Activated CD4-positive, alpha-beta T cell treated with anti-CD3 and anti-CD28 coated beads, Interleukin-2, amount 50 U/mL, for 24 hours (primary cell): Measurements from ENCODE around the gene C3.
"Not testable (repeated sequence)": the region's sequence is repeated elsewhere in the genome, so short reads cannot be mapped to it uniquely, and the experiment has no call there.

ENCODE experiments used
- DNase-seq, 2 donors: peaks; one replicate each; pipeline ENCODE4 v3.0.0-alpha.2; 2020; ENCODE audit warnings: low read depth in 1 of 2, low spot score in 1 of 2

C3 gene

DNA sequence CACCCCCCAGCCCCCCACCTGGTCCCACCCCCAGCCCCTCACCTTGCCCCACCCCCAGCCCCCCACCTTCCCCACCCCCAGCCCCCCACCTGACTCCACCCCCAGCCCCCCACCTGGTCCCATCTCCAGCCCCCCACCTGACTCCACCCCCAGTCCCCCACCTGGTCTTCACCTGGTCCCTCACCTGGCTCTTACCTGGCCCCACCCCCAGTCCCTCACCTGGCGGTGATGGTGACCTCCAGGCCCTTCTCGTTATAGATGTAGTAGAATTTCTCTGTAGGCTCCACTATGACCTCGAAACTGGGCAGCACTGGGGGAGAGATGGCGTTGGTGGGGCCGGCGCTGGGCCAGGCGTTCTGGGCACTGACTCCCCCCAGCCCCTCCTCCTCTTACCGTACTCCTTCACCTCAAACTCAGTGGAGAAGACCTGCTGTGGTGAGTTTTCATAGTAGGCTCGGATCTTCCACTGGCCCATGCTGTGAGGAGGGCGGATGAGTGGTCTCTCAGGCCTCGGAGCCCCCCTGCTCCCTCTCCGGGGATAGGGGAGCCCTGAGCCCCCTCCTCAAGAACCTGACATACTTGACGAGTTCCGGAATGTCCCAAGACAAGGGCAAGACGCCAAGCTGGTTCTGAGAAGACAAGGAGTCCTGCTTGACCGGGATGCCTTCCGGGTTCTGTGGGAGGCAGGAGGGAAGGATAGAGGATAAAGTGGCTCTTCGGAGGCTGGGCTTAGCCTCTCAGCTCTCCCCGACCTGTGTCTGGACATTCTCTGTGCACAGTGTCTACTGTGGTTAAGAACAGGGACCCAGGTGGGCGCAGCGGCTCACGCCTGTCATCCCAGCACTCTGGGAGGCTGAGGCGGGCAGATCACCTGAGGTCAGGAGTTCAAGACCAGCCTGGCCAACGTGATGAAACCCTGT lies 6.4 kb downstream of the C3 start:
- no peak for DNase-seq

DNA sequence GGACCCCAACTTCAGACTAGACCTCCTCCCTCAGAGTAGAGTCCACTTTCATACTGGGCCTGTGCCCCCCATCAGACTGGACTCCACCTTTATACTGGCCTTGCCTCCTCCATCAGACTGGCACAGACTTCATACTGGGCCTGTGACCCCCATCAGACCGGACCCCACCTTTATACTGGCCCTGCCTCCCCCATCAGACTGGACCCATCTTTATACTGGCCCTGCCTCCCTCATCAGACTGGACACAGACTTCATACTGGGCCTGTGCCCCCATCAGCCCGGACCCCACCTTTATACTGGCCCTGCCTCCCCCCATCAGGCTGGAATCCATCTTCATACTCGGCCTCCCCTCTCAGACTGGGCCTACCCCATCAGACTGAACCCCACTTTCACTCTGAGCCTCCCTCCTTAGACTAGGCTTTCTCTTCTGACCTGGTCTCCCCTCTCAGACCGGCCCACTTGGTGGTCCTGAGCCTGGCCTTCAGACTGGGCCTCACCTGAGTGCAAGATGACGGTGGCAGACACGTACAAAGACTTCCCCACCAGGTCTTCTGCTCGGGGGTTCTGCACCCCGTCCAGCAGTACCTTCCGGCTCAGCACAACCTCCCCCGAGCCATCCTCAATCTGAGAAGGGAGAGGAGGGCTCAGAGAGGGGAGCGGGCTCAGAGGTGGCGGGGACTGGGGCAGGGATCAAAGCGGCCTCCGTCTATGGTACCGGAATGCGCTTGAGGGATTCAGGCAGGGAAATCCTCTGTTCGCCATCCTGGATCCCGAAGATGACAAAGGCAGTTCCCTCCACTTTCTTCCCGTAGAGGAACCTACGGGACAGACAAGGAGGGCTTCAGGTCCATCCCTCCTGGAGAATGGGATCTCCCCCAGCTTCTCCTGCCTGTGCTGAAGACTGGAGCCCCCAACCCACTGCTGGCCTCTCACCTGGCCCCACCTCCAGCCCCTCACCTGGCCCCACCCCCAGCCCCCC lies 7.5 kb downstream of the C3 start:
- no peak for DNase-seq

DNA sequence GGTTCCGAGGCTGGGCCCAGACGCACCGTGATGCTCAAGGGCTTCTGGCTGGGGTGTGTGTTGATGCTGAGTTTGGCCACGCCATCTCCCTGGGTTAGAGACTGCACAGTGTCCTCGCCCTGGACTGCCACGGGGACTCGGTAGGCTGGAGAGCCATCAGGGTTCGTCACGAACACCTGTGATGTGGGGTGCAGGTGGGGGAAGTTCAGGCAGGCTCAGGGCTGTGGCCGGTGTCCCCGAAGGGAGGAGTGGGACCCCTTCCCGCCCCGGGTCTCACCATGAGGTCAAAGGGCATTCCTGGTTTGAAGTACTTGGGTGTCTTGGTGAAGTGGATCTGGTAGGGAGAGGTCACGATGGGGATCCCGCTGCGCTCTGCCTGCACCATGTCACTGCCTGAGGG lies 8.2 kb downstream of the C3 start:
- no peak for DNase-seq

DNA sequence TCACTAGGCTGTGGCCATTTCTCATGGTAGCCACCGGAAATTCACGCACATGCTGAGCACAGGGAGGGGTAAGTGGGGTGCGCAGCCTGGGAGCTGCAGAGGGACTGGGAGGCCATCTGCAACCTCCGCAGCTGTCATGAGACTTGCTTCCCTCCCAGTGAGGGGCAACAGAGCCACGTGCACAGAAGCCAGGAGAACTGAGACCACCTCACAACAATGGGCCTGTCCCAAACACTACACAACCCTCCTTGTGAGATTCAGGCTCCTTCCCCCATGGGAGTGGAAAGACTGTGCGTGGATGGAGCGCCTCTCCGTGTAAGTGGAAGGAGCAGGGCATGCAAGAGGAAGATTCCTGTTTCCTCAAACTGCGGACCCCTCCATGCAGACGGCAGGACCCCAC lies 8.8 kb downstream of the C3 start:
- DNase-seq, result no peak

DNA sequence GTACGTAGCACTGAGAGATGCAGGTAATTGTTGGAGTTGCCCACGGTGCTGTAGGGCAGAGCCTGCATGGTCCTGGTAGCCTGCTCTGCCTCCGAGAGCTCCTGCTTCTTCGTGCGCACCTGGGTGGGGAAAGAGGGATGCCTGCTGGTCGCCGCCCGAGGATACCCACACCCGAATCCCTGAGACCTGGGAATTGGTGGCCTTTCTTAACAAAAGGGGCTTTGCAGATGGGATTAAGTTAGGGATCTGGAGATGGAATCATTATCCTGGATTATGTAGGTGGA lies 9.4 kb downstream of the C3 start:
- DNase-seq, result no peak

DNA sequence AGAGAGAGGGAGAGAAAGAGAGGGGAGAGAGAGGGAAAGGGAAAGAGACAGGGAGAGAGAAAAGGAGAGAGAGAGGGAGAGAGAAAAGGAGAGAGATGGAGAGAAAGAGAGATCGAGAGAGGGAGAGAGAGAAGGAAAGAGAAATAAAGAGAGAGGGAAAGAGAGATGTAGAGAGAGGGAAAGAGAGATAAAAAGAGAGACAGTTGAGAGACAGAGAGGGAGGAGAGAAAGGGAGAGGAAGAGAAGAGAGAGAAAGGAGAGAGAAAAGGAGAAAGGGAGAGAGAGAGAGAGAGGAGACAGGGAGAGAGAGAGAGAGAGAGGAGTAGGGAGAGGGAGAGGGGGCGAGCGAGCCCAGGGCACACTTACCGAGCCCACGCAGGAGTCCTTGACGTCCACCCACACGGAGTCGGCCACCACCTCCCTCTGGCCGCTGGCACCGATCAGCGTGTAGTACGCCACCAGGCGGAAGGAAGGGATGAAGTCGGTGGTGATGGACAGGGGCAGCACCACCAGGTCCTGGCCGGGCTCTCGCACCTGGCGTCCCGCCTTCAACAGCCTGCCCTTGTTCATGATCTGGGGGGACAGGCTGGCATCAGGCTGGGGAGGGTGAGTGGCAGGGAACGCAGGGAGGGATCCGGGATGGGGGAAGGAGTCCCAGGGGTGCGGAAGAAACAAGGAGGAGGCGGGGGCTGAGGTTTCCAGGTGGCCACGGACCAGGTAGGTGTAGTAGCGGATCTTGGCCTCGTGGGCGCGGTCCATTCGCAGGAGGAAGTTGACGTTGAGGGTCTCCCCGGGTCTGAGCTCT lies 10.0 kb downstream of the C3 start:
- DNase-seq, result no peak

DNA sequence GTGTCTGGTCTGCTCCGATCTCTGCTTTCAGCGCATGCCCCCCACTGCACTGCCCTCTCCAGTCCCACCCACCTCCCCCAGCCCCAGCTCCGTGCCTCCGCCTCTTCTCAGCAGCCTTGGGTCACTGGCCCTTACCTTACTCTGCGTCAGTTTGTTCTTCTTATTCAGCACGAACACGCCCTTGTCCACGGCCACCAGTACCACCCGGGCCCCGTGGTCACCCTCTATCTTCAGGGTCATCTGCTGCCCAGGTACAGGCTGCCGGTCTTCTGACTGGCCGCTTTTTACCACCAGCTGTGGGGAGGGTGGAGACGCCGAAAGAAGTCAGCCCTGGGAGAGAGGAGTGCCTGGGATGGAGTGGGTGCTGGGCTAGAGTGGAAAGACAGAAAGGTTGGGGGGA lies 10.9 kb downstream of the C3 start:
- no peak for DNase-seq

DNA sequence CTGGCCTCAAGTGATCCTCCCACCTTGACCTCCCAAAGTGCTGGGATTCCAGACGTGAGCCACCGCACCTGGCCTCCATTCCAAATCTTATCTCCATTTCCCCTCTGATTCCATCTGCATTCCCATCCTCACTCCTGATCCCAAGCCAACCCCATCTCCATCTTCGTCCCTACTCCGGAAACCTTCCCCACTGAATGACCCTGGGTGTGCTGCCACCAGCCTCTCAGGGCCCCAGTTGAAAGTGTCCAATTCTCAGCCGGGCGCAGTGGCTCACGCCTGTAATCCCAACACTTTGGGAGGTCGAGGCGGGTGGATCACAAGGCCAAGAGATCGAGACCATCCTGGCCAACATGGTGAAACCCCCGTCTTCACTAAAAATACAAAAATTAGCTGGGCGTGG lies 11.5 kb downstream of the C3 start:
- DNase-seq, result not testable (repeated sequence)

DNA sequence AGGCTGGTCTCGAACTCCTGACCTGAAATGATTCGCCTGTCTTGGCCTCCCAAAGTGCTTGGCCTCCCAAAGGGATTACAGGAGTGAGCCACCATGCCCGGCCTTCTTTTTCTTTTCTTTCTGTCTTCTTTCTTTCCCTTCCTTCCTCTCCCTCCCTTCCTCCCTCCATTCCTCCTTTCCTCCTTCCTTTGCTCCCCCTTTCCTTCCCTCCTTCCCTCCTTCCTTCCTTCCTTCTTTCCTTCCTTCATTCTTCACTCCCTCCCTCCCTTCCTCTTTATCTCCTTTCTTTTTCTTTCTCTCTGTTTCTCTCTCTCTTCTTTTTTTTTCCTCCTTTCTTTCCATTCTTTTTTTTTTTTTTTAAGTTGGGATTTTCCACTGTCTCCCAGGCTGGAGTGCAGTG lies 12.1 kb downstream of the C3 start:
- DNase-seq, result no peak

DNA sequence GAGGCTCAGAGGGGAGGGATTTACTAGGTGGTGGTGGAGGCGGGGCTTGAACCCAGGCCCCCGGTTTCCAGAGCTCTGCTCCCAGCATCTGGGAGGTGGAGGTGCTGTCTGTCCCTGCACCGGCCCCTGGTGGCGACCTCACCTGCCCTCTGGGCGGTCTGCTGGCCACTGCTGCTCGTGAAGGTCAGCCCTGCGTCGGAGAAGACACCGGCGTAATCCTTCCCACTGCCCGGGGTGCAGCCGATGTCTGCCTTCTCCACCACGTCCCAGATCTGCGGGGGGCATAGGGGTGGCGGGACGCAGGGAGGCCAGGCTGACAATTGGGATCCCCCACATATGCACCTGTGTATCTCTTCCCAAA lies 12.8 kb downstream of the C3 start:
- no peak for DNase-seq

DNA sequence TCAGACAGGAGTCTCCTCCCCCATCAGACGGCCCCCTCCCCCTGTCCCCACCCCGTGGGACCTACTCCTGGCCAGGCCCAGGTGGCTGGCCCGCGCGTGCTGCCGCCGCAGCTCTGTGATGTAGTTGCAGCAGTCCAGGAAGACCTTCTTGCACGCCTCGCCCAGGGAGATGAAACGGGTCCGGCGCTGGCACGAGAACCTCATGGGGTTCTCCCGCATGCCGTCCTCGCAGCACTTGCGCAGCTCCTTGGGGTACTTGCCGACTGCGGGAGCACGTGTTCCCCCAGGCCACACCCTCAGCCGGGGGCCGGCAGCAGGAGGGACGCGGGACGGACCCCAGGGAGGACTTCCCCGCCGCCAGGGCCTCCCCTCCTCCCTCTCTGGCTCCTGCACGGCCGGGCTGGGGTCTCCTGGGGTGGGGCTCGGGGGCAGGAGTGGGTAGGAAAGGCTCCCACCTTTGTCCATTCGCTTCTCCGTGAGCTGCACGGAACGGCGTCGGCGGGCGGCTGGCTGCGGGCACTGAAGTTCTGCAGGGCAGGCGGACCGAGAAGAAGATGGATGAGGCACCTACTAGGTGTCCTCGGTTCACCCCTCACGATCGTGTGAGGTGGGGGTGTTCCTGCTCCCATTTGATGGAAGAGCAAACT lies 13.3 kb downstream of the C3 start:
- no peak for DNase-seq

DNA sequence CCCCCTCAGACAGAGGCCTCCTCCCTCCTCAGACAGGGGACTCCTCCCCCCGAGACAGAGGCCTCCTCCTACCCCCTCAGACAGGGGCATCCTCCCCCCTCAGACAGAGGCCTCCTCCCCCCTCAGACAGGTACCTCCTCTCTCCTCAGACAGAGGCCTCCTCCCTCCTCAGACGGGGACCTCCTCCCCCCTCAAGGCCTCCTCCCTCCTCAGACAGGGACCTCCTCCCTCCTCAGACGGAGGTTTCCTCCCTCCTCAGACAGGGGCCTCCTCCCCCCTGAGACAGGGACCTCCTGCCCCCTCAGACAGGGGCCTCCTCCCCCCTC lies 13.9 kb downstream of the C3 start:
- DNase-seq, result no peak

DNA sequence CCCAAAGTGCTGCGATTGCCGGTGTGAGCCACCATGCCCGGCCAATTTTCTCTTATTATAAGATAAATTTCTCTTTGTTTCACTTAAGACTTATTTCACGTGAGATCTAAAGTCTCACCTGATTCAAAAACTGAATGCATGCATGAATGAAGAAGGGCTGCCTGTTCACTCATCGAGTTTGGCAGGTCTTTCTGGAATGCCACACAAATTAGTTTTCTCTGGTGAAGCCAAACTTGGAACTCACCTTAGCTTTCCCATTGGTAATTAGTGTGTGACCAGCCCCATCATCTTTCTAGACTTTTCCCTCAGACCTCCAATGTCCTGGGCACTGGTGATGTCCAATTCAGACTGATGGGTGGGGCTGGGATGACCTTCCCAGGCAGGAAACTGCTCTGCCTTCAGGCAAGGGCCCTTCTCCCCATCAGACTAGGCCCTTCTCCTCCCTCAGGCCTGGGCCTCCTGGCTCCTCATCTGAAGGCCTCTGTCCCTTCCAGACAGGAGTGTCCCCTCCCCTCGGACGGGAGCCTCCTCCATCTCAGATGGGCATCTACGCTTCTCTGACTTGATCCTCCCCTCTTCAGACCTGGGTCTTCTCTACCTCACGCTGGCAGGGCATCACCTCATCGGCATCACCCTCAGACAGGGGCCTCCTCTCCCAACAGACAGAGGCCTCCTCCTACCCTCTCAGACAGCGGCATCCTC lies 14.4 kb downstream of the C3 start:
- DNase-seq, result no peak

DNA sequence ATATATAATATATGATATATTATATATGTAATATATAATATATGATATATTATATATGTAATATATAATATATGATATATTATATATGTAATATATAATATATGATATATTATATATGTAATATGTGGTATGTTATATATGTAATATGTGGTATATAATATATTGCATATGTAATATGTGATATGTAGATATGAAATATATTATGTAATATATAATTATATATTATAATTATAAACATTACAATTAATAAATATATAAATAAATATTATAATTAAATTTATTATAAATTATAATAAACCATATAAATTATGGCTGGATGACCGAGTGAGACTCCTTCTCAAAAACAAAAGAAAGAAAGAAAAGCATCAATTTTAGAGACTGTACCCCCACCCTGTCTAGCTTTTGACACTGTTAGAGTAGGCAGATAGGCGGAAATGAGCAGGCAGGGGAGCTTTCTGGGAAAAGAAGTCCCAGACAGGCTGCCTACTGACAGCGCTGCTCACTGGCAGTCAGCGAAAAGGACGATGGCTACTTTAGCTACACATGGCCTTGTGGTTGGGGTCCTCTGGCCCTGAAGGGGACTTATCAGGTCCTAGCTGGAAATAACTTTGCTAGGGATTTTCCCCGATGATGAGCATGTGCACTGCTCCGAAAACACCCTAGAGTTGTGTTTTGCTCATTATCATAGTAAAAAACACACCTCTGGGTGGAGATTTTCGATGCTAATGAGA lies 19.7 kb downstream of the C3 start:
- DNase-seq, result no peak

DNA sequence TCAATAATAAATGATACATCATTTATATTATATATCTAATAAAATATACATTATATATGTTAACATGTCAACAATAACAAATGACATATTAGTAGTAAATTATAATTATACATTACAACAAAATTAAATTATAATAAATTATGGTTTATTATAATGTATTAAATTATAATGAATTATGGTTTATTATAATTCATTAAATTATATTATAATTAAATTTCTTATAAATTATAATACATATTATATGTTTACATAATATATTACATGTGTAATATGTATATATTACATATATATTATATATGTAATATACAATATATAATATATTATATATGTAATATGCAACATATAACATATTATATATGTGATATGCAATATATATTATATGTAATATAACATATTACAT lies 20.5 kb downstream of the C3 start:
- no peak for DNase-seq

DNA sequence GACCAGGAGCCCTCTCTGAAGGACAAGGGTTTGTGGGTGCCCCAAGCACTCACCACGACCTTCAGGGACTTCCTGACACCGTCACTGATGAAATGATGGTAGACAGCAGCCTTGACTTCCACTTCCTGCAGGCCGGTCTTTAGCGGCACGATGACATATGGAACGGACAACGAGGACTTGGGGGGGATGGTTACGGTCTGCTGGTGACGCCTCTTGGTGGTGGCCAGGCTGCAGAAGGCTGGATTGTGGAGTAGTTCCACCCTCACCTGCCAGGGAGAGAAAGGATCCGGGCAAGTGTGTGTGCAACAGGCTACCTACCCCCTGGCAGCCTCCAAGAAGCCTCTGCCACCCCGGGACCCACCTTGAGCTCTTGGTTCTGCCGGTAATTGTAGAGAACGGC lies 23.2 kb downstream of the C3 start:
- no peak for DNase-seq

DNA sequence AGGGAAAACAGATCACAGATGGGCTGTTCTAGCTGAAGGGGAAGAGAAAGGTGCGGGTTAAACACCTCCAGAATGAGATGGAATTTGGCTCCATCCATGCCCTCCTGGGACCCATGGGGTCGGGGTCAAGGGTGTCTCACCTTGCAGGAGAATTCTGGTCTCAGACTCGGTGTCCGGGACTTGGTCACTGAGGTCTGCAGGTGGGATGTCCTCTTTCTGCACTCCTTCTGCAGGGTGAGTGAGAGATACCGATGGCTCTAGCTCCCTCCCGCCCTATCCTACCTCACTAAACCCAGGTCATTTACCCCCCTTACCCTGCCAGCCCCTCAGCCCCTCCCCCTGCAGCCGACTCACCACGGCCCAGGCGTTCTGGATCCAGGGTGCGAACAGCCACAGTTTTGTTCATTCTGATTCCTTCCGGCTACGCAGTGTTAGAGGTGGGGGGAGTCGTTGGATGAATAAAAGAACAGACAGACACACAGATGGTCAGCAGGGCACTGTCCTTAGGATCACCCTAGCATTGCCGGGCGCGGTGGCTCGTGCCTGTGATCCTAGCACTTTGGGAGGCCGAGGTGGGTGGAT lies 24.1 kb downstream of the C3 start:
- no peak for DNase-seq

DNA sequence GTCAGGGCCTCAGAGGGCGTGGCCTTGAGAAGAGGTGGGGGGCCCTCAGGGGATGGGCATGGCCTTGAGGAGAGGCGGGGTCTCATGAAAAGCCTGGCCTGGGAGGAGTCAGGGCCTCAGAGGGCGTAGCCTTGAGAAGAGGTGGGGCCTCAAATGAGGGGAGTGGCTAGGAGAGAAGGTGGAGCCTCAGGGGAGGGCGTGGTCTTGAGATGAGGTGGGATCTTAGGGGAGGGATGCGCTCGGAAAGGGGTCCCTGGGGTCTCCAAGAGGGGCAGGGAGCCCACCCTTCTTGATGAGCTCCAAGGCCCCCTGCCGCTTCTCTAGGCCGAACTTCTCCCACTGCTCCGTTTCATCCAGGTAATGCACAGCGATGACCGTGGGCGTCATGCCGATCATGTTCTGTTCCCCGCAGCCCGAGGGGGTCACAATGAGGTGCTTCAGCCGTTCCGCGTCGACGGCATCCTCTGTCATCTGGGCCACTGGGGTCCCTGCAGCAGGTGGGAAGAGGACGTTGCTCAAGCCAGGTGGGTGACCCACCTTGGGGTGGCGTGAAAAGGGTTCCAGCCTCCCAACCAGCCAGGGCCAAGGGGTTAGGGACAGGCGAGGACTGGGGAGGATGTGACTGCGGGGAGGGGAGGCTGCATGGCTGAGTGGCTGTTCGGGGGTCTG lies 26.2 kb downstream of the C3 start:
- no peak for DNase-seq

DNA sequence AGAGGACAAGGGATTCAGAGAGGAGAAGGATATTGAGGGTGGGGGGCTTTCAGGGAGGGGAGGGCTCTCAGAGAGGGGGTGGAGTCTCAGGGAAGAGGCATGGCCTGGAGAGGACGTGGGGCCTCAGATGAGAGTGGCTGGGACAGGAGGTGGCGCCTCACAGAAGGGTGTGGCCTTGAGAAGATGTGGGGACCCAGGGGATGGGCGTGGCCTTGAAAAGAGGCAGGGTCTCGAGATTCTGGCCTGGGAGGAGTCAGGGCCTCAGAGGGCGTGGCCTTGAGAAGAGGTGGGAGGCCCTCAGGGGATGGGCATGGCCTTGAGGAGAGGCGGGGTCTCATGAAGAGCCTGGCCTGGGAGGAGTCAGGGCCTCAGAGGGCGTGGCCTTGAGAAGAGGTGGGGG lies 26.8 kb downstream of the C3 start:
- DNase-seq, result no peak
